HUES6 (cell line): ENCODE results near the gene RYR3.

Experiments
- H3K27ac ChIP-seq: 2 replicates; pipeline ENCODE4 v1.7.0; 2013; ENCODE audit warnings: low read depth, mild to moderate bottlenecking, low read length, inconsistent platforms
- H3K27me3 ChIP-seq: 2 replicates; pipeline ENCODE4 v1.6.1; 2013; ENCODE audit warnings: low read length; ENCODE audit not compliant: control insufficient read depth, insufficient read depth
- H3K36me3 ChIP-seq: 2 replicates; pipeline ENCODE4 v1.6.1; 2013; ENCODE audit warnings: low read length; ENCODE audit not compliant: control insufficient read depth, insufficient read depth
- H3K4me1 ChIP-seq: 2 replicates; pipeline ENCODE4 v1.6.1; 2013; ENCODE audit warnings: low read length; ENCODE audit not compliant: control insufficient read depth, insufficient read depth
- H3K4me3 ChIP-seq: 2 replicates; pipeline ENCODE4 v1.5.1; 2013; ENCODE audit warnings: low read depth, low read length
- H3K9ac ChIP-seq: one replicate; pipeline ENCODE4 v1.6.1; 2013; ENCODE audit warnings: mild to moderate bottlenecking, low read length
- H3K9me3 ChIP-seq: 2 replicates; pipeline ENCODE4 v1.6.1; 2013; ENCODE audit warnings: low read depth, low read length; ENCODE audit not compliant: control insufficient read depth, insufficient read depth

Gene RYR3

DNA sequence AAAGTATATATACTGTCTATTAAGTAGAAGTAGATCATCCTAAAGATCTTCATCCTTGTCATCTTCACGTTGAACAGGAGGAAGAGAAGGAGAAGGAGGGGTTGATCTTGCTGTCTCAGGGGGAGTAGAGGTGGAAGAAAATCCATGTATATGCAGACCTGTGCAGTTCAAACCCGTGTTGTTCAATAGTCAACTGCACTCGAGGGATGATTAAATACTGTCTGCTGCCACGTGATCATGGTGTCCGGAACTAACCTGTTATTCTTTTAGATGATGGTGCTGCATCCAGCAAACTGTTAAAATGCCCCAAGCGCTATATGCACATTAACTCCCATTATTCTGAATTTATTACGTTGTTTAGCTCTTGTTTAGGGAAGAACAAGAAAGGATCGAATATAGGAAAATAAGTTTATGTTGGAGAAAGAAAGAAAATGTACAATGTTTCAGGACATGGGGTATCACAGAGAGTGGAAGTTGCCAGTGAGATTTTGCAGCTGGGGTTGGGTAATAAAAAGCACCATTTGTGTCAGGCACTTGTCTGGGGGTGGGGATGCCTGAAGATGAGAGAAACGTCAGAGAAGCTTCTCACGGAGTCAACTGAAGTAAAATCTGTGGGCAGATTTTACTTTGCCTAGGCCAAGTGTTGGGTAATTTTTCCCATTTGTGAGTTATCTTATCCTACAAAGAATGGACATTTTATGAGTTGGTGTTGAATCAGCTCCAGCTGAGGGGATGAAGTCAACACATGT, 229.2 kb downstream of the RYR3 start:
- Histone ChIP-seq H3K36me3 (no peaks in the 10 kb centered on the region), H3K27me3 (no peaks in the 10 kb centered on the region), H3K4me1 (no peaks in the 10 kb centered on the region), H3K9me3 (no peaks in the 10 kb centered on the region), H3K4me3 (no peak overlapping the region), H3K27ac (no peak overlapping the region), H3K9ac (no peak overlapping the region)

DNA sequence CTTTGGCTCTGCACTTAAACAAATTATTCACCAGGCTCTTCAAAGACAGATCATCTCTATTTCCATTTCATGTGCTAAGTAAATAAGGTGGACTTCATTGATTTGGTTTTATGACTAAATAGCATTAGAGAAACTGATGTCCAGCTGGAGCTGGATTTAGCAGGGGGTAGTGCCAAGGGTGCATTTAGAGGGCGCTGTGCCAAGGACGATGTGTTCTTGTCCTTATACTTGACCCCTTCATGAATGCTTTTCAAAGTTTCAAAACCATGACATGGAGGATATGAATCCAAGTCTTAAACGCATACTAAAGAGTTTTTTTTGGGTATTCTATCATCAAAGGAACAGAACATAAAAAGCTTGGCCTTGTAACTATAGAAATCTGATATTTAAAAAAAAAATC, 233.2 kb downstream of the RYR3 start:
- no peaks in the 10 kb centered on the region for H3K36me3 ChIP-seq
- H3K27me3 ChIP-seq, result no peaks in the 10 kb centered on the region
- no peaks in the 10 kb centered on the region for H3K9me3 ChIP-seq

DNA sequence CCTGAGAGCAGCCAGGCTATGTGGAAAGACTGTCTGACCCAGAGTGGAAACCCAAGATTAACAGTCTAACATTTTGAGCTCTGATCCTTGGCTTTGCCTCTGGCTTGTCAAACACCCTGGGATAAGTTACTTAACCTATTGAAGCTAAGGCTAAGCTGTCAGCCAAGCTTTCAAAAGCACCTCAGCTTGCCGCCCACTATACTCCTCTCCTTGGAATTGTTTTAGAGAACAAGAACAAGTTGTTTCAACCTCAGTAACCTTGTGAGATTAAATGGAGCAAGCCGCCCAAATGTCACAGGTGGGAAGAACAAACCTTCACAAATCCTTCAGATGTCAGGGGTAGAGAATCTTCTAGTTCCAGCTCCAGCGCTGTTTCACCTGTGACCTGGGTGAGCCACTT, 235.1 kb downstream of the RYR3 start:
- no peaks in the 10 kb centered on the region for H3K4me1 ChIP-seq
- H3K9me3 ChIP-seq, result no peaks in the 10 kb centered on the region
- H3K9ac ChIP-seq, result no peak overlapping the region
- no peak overlapping the region for H3K4me3 ChIP-seq
- H3K36me3 ChIP-seq, result no peaks in the 10 kb centered on the region
- no peaks in the 10 kb centered on the region for H3K27me3 ChIP-seq
- H3K27ac ChIP-seq, result no peak overlapping the region

More for the DNA sequence above, 233.2 kb downstream of the RYR3 start:
- Histone ChIP-seq H3K27ac (no peak overlapping the region), H3K4me1 (no peaks in the 10 kb centered on the region), H3K9ac (no peak overlapping the region), H3K4me3 (no peak overlapping the region)

DNA sequence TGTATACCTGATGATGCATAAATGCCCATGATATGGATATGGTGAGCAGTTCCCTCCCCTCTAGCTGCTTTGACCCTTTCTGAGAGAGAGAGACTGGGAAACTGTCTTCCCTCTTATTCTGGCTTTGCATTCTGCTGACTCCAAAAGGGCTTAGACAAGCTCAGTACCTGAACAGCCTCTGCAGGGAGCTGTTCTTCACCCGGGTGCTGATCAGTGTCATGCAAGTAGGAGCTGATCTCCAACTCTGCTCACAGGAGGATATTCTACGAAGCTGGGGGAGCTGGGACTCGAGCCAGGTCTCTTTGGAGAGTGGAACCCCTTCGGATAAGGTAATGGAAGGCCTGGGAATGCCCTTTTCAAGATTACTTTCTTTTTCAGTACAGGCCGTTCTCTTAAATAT, 237.1 kb downstream of the RYR3 start:
- H3K4me3 ChIP-seq, result no peak overlapping the region
- H3K4me1 ChIP-seq, result peaks cover 5% of the 10 kb centered on the region; the same call in 1 of the 2 replicates
- no peaks in the 10 kb centered on the region for H3K27me3 ChIP-seq
- H3K9me3 ChIP-seq, result no peaks in the 10 kb centered on the region
- H3K36me3 ChIP-seq, result no peaks in the 10 kb centered on the region
- H3K27ac ChIP-seq, result no peak overlapping the region
- no peak overlapping the region for H3K9ac ChIP-seq

DNA sequence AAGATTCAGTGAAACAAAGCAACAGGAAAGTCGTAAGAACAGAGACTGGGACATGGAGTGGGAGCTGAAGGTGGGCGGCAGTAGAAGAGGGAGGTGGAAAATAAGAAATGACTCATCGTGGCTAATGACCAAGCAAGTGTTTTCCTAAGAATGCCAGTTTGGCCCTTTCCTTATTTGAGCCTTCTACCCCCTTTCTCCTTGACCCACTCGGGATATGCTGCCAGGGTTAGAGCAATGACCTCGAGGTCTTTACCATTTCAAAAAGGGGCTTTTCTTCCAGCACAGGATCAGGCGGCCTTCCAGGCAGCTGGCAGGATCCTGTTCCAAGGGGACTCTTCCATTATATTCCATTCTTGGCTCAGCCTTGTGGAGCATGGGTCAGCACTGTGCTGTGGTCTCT, 241.1 kb downstream of the RYR3 start:
- no peak overlapping the region for H3K9ac ChIP-seq
- no peaks in the 10 kb centered on the region for H3K9me3 ChIP-seq
- H3K4me3 ChIP-seq, result no peak overlapping the region
- peaks cover 5% of the 10 kb centered on the region; the same call in 1 of the 2 replicates for H3K4me1 ChIP-seq
- H3K27me3 ChIP-seq, result no peaks in the 10 kb centered on the region
- no peak overlapping the region for H3K27ac ChIP-seq
- no peaks in the 10 kb centered on the region for H3K36me3 ChIP-seq

DNA sequence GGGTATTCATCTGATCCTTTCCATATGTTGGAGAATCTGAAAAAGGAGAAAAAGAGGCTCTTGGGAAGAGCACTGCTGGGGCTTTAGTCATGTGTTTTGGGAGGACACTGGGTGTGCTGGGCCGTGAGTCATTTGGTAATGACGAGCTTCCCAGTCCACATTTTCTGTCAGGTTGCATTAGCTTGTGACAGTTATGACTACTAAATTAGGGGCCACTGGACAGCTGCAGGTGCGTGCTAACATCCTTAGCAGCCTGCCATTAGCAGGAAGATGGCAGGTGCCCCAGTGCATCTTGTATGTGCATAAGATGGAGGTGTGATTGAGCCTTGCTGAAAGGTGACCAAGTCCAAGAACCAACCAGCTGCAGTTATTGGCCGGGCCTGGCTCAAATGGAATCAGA, 242.4 kb downstream of the RYR3 start:
- H3K9ac ChIP-seq, result no peak overlapping the region
- no peak overlapping the region for H3K4me3 ChIP-seq
- H3K4me1 ChIP-seq, result peaks cover 5% of the 10 kb centered on the region; the same call in 1 of the 2 replicates
- H3K36me3 ChIP-seq, result no peaks in the 10 kb centered on the region
- H3K27me3 ChIP-seq, result no peaks in the 10 kb centered on the region
- no peak overlapping the region for H3K27ac ChIP-seq
- no peaks in the 10 kb centered on the region for H3K9me3 ChIP-seq

DNA sequence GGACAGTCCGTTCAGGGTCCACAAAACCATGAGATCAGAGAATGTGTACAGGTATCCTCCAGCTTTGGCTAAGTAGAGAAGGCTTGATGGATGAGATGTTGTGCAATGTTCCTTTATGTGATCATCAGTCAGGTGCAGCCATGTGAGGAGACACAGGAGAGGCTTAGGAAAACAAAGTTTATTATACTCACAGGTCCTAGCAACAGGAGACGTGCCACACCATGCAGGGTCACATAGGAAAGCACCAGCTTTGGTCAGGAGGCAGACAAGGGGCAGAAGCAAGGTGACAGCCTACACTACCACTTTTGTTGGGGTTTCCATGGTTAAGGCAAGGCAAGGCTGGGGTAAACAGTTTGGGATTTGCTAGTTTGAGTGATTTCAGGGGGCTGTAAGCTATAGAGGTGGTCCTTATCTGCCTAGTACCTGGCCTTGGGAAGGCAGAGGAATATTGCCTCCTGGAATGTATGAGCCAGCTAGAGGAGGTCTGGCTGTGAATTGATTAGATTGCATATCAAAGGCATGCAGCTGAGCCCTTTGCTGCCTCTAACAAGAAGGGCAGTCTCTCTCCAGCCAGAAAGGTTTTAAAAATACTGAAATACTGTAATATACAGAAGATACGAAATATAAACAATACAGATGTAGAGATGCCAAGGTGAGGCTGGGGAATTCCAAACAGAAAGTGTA, 248.6 kb downstream of the RYR3 start:
- Histone ChIP-seq H3K27ac (no peak overlapping the region), H3K27me3 (no peaks in the 10 kb centered on the region), H3K4me3 (peak overlapping the region; percentile 19; the same call in 1 of the 2 replicates), H3K9ac (peak overlapping the region; percentile 44), H3K4me1 (peaks cover 34% of the 10 kb centered on the region), H3K36me3 (no peaks in the 10 kb centered on the region), H3K9me3 (no peaks in the 10 kb centered on the region)

DNA sequence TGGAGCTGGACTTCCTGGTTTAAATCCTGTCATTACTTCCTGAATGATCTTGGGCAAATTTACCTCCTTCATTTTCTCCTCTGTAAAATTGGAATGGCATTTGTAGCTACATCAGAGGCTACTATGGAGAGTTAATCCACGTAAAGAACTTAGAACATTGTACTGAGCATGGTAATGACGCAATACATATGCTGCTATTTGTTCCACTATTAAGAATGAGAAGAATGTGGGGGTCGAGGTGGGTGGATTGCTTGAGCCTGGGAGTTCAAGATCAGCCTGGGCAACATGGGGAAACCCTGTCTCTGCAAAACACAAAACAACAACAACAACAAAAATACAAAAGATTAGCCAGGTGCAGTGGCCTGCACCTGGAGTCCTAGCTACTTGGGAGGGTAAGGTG, 250.6 kb downstream of the RYR3 start:
- Histone ChIP-seq H3K9me3 (peaks cover 5% of the 10 kb centered on the region; the same call in 1 of the 2 replicates), H3K4me1 (peaks cover 34% of the 10 kb centered on the region), H3K9ac (no peak overlapping the region), H3K27ac (no peak overlapping the region), H3K4me3 (no peak overlapping the region), H3K36me3 (no peaks in the 10 kb centered on the region), H3K27me3 (no peaks in the 10 kb centered on the region)

DNA sequence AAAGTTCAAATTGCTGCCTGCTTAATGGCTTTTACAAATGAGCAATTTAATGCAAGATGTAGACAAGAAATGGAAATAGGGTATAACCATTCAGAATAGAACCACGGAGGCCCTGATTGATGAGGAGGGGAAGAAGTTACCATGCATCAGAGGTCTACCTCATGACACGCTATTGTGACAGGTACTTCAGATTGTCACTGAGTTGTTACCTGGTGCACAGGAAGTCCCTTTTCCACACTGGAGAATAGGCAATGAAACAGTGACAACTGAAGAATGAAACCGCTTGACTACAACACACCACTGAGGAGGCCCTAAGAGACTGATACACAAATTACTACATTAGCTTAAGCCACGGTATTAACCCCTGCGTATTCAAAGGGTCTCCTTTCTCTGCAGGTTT, 251.2 kb downstream of the RYR3 start:
- peaks cover 34% of the 10 kb centered on the region for H3K4me1 ChIP-seq
- peaks cover 5% of the 10 kb centered on the region; the same call in 1 of the 2 replicates for H3K9me3 ChIP-seq
- H3K36me3 ChIP-seq, result no peaks in the 10 kb centered on the region
- H3K27me3 ChIP-seq, result no peaks in the 10 kb centered on the region
- H3K4me3 ChIP-seq, result no peak overlapping the region
- no peak overlapping the region for H3K9ac ChIP-seq
- H3K27ac ChIP-seq, result no peak overlapping the region

DNA sequence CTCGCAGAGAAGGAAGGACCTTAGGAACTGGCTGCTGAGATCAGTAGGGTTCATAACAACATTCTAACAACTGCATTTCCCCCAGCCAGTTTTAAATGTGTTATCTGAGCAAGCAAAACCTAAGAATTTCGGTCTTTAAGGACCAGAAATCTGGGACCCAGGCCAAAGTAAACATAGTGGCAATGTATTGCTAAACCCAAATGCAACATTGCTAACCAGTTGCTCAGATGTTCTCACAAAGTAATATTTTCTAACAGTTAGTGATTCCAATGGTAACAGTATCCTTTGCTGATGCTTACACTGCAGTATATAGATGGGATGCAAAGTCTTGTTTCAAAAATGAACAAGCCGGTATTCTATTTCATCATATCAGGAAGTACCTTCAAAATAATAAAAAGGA, 254.3 kb downstream of the RYR3 start:
- H3K36me3 ChIP-seq, result no peaks in the 10 kb centered on the region
- H3K4me3 ChIP-seq, result no peak overlapping the region
- no peak overlapping the region for H3K27ac ChIP-seq
- H3K4me1 ChIP-seq, result peaks cover 18% of the 10 kb centered on the region
- H3K9me3 ChIP-seq, result peaks cover 5% of the 10 kb centered on the region; the same call in 1 of the 2 replicates
- no peak overlapping the region for H3K9ac ChIP-seq
- no peaks in the 10 kb centered on the region for H3K27me3 ChIP-seq

DNA sequence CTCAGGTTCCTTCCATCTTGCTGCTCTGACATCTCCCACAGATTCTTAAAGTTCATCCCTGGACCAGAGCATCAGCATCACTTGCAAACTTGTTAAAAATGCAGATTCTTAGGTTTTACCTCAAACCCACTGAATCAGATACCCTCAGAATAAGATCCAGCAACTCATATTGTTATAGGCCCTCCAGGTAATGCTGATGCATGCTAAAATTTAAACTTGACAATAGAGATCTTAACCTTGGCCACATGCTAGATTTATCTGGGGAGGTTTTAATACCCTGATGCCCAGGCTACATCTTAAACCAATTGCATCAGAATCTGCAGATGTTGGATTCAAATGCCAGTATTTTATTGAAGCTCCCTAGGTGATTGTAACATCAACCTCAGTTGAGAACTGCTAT, 256.9 kb downstream of the RYR3 start:
- Histone ChIP-seq H3K4me1 (no peaks in the 10 kb centered on the region), H3K27ac (no peak overlapping the region), H3K9me3 (peaks cover 5% of the 10 kb centered on the region; the same call in 1 of the 2 replicates), H3K36me3 (no peaks in the 10 kb centered on the region), H3K4me3 (no peak overlapping the region), H3K9ac (no peak overlapping the region), H3K27me3 (no peaks in the 10 kb centered on the region)
